HEK293T (cell line): ENCODE measurements around the gene CKS1B.
"Not testable (repeated sequence)": the region's sequence is repeated elsewhere in the genome, so short reads cannot be mapped to it uniquely, and the experiment has no call there.

Experiments used
- CTCF ChIA-PET: fragments of 350-600 bp; formaldehyde crosslinking; extraction: SDS; loops from one replicate; lab custom pipeline; 2021; ENCODE audit warnings: antibody characterized with exemption, inconsistent platforms; lab: Yijun Ruan, JAX
- POLR2A ChIA-PET: fragments of 350-600 bp; formaldehyde crosslinking; extraction: SDS; loops from one replicate; lab custom pipeline; 2020; ENCODE audit warnings: antibody characterized with exemption, inconsistent platforms; lab: Yijun Ruan, JAX
- DNase-seq: peaks from one replicate; pipeline ENCODE4 v3.0.0; 2012; ENCODE audit warnings: mixed read lengths; ENCODE audit errors: extremely low spot score
- ARNT ChIP-seq: fragments of 450-650 bp; IDR thresholded peaks from 2 replicates; pipeline ENCODE4 v1.6.1; 2017; ENCODE audit warnings: mild to moderate bottlenecking
- BHLHE40 ChIP-seq: fragments of 450-650 bp; IDR thresholded peaks from 2 replicates; pipeline ENCODE4 v1.6.1; 2016; ENCODE audit warnings: mild to moderate bottlenecking, moderate library complexity, borderline replicate concordance
- CTBP1 ChIP-seq: fragments of 450-650 bp; IDR thresholded peaks from 2 replicates; pipeline ENCODE4 v1.6.1; 2016; ENCODE audit warnings: borderline replicate concordance
- ELF4 ChIP-seq: fragments of 450-650 bp; IDR thresholded peaks from 2 replicates; pipeline ENCODE4 v1.6.1; 2017; ENCODE audit warnings: antibody characterized with exemption
- FOXA1 ChIP-seq: fragments of 450-650 bp; IDR thresholded peaks from 2 replicates; pipeline ENCODE4 v1.6.1; 2016; ENCODE audit warnings: mild to moderate bottlenecking
- FOXK2 ChIP-seq: fragments of 450-650 bp; IDR thresholded peaks from 2 replicates; pipeline ENCODE4 v1.6.1; 2016; ENCODE audit warnings: mild to moderate bottlenecking
- FOXM1 ChIP-seq: fragments of 450-650 bp; IDR thresholded peaks from 2 replicates; pipeline ENCODE4 v1.6.1; 2017; ENCODE audit warnings: mild to moderate bottlenecking, borderline replicate concordance
- HDGF ChIP-seq: fragments of 450-650 bp; IDR thresholded peaks from 2 replicates; pipeline ENCODE4 v1.6.1; 2017; ENCODE audit warnings: antibody characterized with exemption, borderline replicate concordance
- L3MBTL2 ChIP-seq: fragments of 450-650 bp; conservative IDR thresholded peaks from 2 replicates; pipeline ENCODE4 v1.6.1; 2016; ENCODE audit warnings: mild to moderate bottlenecking
- LEF1 ChIP-seq: fragments of 450-650 bp; IDR thresholded peaks from 2 replicates; pipeline ENCODE4 v1.6.1; 2017; ENCODE audit warnings: mild to moderate bottlenecking, borderline replicate concordance
- NFRKB ChIP-seq: fragments of 450-650 bp; IDR thresholded peaks from 2 replicates; pipeline ENCODE4 v1.6.1; 2016; ENCODE audit warnings: mild to moderate bottlenecking, moderate library complexity
- PKNOX1 ChIP-seq: fragments of 450-650 bp; IDR thresholded peaks from 2 replicates; pipeline ENCODE4 v1.6.1; 2016
- SP1 ChIP-seq: fragments of 450-650 bp; IDR thresholded peaks from 2 replicates; pipeline ENCODE4 v1.6.1; 2017
- SUZ12 ChIP-seq: fragments of 450-650 bp; IDR thresholded peaks from 2 replicates; pipeline ENCODE4 v1.6.1; 2016; ENCODE audit warnings: mild to moderate bottlenecking
- TARDBP ChIP-seq: fragments of 450-650 bp; IDR thresholded peaks from 2 replicates; pipeline ENCODE4 v1.6.1; 2016
- ZNF384 ChIP-seq: fragments of 450-650 bp; IDR thresholded peaks from 2 replicates; pipeline ENCODE4 v1.6.1; 2016

The CKS1B gene

GRCh38 chr1:154978360-154978759, 3.9 kb downstream of the CKS1B start:
- TF ChIP-seq CTBP1 (no peak), FOXM1 (no peak), ZNF384 (no peak), L3MBTL2 (no peak), TARDBP (no peak), ELF4 (no peak), FOXA1 (no peak), FOXK2 (no peak), SP1 (no peak), PKNOX1 (no peak)
- ChIA-PET POLR2A (no interaction called here), CTCF (interaction anchor here (1.2 kb wide), 1 partner anchor 18 kb away, joined by 7 read pairs; no protein-coding TSS in a partner anchor)
- DNase-seq = no peak

GRCh38 chr1:154982341-154982740, 7.9 kb downstream of the CKS1B start:
- CTCF ChIA-PET = interaction anchor here (0.6 to 2.9 kb wide), 4 partner anchors 13 to 109 kb away, joined by 3 to 26 read pairs (median 10); partner anchors contain the start of gene LENEP
- TF ChIP-seq HDGF = no peak
- no peak for TF ChIP-seq SUZ12
- no peak for TF ChIP-seq ZNF384
- no peak for TF ChIP-seq BHLHE40
- TF ChIP-seq ARNT = no peak
- TF ChIP-seq SP1 = no peak
- TF ChIP-seq L3MBTL2 = no peak
- no peak for TF ChIP-seq CTBP1
- TF ChIP-seq FOXM1 = no peak
- TF ChIP-seq NFRKB = no peak
- no peak for TF ChIP-seq FOXA1
- no peak for TF ChIP-seq TARDBP
- no peak for TF ChIP-seq PKNOX1
- TF ChIP-seq ELF4 = no peak
- DNase-seq = no peak
- POLR2A ChIA-PET = interaction anchor here (0.9 to 3.7 kb wide), 14 partner anchors 10 to 26 kb away, joined by 3 to 58 read pairs (median 5); partner anchors contain the start of genes CKS1B, LENEP, PBXIP1 and PYGO2

- POLR2A ChIA-PET = interaction anchor here (0.9 to 3.7 kb wide), 16 partner anchors 11 to 92 kb away, joined by 3 to 58 read pairs (median 4); partner anchors contain the start of genes ADAM15, CKS1B, LENEP and PBXIP1
- peak; percentile 99 for DNase-seq
Measured at GRCh38 chr1:154982897-154983648, 8.6 kb downstream of the CKS1B start, which contains the start of gene FLAD1. TSS of gene FLAD1 (plus strand) at chr1:154983344. CDS start at chr1:154983695, 351 bp downstream.

GRCh38 chr1:154983776-154984466, 9.4 kb downstream of the CKS1B start:
- TF ChIP-seq FOXA1 = no peak
- no peak for TF ChIP-seq TARDBP
- no peak for TF ChIP-seq LEF1
- no peak for TF ChIP-seq BHLHE40
- no peak for TF ChIP-seq ELF4
- TF ChIP-seq ARNT = no peak
- no peak for TF ChIP-seq NFRKB
- TF ChIP-seq CTBP1 = no peak
- TF ChIP-seq SP1 = no peak
- TF ChIP-seq L3MBTL2 = no peak
- TF ChIP-seq FOXM1 = no peak
- no peak for TF ChIP-seq SUZ12
- no peak for TF ChIP-seq HDGF
- no peak for TF ChIP-seq ZNF384
- no peak for TF ChIP-seq PKNOX1
- TF ChIP-seq FOXK2 = no peak
- ChIA-PET CTCF (interaction anchor here (0.9 to 2.9 kb wide), 3 partner anchors 11 to 34 kb away, joined by 3 to 26 read pairs (median 7); partner anchors contain the start of gene LENEP), POLR2A (interaction anchor here (0.9 to 3.7 kb wide), 14 partner anchors 10 to 92 kb away, joined by 3 to 58 read pairs (median 5); partner anchors contain the start of genes ADAM15, CKS1B, LENEP and PBXIP1)
- DNase-seq = no peak

More at GRCh38 chr1:154982897-154983648, 8.6 kb downstream of the CKS1B start, which contains the start of gene FLAD1:
- CTCF ChIA-PET = interaction anchor here (0.9 to 2.9 kb wide), 5 partner anchors 12 to 39 kb away, joined by 3 to 26 read pairs (median 7); partner anchors contain the start of gene LENEP
- peak; percentile 65; the same call in 1 of the 2 replicates for TF ChIP-seq FOXM1
- no peak for TF ChIP-seq SUZ12
- TF ChIP-seq TARDBP = no peak
- no peak for TF ChIP-seq FOXA1
- TF ChIP-seq L3MBTL2 = peak; percentile 98
- TF ChIP-seq ARNT = no peak
- no peak for TF ChIP-seq HDGF
- TF ChIP-seq LEF1 = no peak
- TF ChIP-seq FOXK2 = no peak; the same call in 1 of the 2 replicates
- no peak for TF ChIP-seq ZNF384
- peak; percentile 100 for TF ChIP-seq PKNOX1
- peak; percentile 98 for TF ChIP-seq ELF4
- no peak for TF ChIP-seq BHLHE40
- no peak for TF ChIP-seq NFRKB
- no peak for TF ChIP-seq CTBP1
- TF ChIP-seq SP1 = no peak

GRCh38 chr1:154986736-154987135, 12.3 kb downstream of the CKS1B start:
- CTCF ChIA-PET, POLR2A ChIA-PET, DNase-seq: not testable (repeated sequence)
